WTC11 (cell line): Measurements from ENCODE around the gene ACIN1.

Experiments used
- ATF1 ChIP-seq: sonication (generic); formaldehyde crosslinking; IDR thresholded peaks from 2 replicates; pipeline ENCODE4 v1.8.1; 2023; ENCODE audit warnings: mild to moderate bottlenecking, moderate library complexity, missing genetic modification reagents
- ELF4 ChIP-seq: sonication (generic); formaldehyde crosslinking; IDR thresholded peaks from 2 replicates; pipeline ENCODE4 v1.8.1; 2022; ENCODE audit warnings: low read depth, mild to moderate bottlenecking, moderate library complexity, missing genetic modification reagents
- FOXP1 ChIP-seq: sonication (generic); formaldehyde crosslinking; IDR thresholded peaks from 2 replicates; pipeline ENCODE4 v1.8.0; 2022; ENCODE audit warnings: missing genetic modification reagents, mild to moderate bottlenecking, moderate library complexity, borderline replicate concordance
- JUN ChIP-seq: sonication (generic); formaldehyde crosslinking; IDR thresholded peaks from 2 replicates; pipeline ENCODE4 v1.8.0; 2023; ENCODE audit warnings: mild to moderate bottlenecking, missing genetic modification reagents
- TP53 ChIP-seq: sonication (generic); formaldehyde crosslinking; IDR thresholded peaks from 2 replicates; pipeline ENCODE4 v1.8.1; 2023; ENCODE audit warnings: mild to moderate bottlenecking, missing genetic modification reagents
- ZNF671 ChIP-seq: fragments of 250-450 bp; sonication (Bioruptor Pico); IDR thresholded peaks from 2 replicates; pipeline ENCODE4 v1.8.0; 2021; ENCODE audit warnings: mild to moderate bottlenecking
- TF ChIP-seq, protein P1 (sequence below): sonication (generic); formaldehyde crosslinking; IDR thresholded peaks from 2 replicates; pipeline ENCODE4 v1.8.0; 2022; ENCODE audit warnings: mild to moderate bottlenecking, missing genetic modification reagents
- TF ChIP-seq, protein P2 (sequence below): sonication (generic); formaldehyde crosslinking; conservative IDR thresholded peaks from 2 replicates; pipeline ENCODE4 v1.8.1; 2022; ENCODE audit warnings: mild to moderate bottlenecking, missing genetic modification reagents
- TF ChIP-seq, protein P3 (sequence below): fragments of 200-600 bp; IDR thresholded peaks from 2 replicates; pipeline ENCODE4 v1.8.0; 2022; ENCODE audit warnings: antibody characterized with exemption
- TF ChIP-seq, protein P4 (sequence below): fragments of 250-450 bp; sonication (Bioruptor Pico); IDR thresholded peaks from 2 replicates; pipeline ENCODE4 v2.1.2; 2022; ENCODE audit warnings: mild to moderate bottlenecking, moderate library complexity
- TF ChIP-seq, protein P5 (sequence below): sonication (generic); formaldehyde crosslinking; IDR thresholded peaks from 2 replicates; pipeline ENCODE4 v1.8.0; 2022; ENCODE audit warnings: missing genetic modification reagents

DNA sequence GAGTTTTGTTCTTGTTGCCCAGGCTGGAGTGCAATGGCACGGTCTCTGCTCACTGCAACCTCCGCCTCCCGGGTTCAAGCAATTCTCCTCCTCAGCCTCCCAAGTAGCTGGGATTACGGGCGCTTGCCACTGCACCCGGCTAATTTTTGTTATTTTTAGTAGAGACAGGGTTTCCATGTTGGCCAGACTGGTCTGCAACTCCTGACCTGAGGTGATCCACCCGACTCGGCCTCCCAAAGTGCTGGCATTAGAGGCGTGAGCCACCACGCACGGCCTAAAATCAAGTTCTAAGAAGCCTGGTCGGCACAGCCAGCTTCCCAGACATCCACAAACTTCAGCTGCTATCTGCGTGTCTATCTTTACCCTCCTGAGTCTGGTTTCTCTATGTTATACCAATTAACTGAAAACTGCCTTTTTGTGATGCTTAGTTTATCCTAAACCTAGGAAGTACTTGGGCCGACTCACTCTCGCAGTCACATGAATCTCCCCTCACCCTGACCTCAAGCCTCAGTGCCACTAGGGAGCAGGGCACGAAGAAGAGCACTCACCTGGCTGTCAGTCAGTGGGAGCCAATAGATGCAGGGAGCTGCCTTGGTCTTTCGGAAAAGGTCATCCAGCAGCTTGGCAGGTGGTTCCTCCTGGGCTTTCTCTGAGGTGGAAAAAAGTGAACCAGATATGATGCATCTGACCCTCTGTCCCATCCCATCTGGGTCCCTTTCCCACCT, 34.2 kb downstream of the ACIN1 start:
- TF ChIP-seq FOXP1 (CRISPR knock-in tag) (no peak), ELF4 (CRISPR knock-in tag) (no peak), ZNF671 (CRISPR knock-in tag) (no peak), JUN (no peak), ATF1 (no peak), TP53 (no peak)
- TF ChIP-seq, protein P1, sequence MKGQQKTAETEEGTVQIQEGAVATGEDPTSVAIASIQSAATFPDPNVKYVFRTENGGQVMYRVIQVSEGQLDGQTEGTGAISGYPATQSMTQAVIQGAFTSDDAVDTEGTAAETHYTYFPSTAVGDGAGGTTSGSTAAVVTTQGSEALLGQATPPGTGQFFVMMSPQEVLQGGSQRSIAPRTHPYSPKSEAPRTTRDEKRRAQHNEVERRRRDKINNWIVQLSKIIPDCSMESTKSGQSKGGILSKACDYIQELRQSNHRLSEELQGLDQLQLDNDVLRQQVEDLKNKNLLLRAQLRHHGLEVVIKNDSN: no peak
- TF ChIP-seq, protein P2, sequence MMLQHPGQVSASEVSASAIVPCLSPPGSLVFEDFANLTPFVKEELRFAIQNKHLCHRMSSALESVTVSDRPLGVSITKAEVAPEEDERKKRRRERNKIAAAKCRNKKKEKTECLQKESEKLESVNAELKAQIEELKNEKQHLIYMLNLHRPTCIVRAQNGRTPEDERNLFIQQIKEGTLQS (CRISPR knock-in tag): no peak
- TF ChIP-seq, protein P3, sequence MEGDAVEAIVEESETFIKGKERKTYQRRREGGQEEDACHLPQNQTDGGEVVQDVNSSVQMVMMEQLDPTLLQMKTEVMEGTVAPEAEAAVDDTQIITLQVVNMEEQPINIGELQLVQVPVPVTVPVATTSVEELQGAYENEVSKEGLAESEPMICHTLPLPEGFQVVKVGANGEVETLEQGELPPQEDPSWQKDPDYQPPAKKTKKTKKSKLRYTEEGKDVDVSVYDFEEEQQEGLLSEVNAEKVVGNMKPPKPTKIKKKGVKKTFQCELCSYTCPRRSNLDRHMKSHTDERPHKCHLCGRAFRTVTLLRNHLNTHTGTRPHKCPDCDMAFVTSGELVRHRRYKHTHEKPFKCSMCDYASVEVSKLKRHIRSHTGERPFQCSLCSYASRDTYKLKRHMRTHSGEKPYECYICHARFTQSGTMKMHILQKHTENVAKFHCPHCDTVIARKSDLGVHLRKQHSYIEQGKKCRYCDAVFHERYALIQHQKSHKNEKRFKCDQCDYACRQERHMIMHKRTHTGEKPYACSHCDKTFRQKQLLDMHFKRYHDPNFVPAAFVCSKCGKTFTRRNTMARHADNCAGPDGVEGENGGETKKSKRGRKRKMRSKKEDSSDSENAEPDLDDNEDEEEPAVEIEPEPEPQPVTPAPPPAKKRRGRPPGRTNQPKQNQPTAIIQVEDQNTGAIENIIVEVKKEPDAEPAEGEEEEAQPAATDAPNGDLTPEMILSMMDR: no peak
- TF ChIP-seq, protein P4, sequence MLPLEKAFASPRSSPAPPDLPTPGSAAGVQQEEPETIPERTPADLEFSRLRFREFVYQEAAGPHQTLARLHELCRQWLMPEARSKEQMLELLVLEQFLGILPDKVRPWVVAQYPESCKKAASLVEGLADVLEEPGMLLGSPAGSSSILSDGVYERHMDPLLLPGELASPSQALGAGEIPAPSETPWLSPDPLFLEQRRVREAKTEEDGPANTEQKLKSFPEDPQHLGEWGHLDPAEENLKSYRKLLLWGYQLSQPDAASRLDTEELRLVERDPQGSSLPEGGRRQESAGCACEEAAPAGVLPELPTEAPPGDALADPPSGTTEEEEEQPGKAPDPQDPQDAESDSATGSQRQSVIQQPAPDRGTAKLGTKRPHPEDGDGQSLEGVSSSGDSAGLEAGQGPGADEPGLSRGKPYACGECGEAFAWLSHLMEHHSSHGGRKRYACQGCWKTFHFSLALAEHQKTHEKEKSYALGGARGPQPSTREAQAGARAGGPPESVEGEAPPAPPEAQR (CRISPR knock-in tag): no peak
- TF ChIP-seq, protein P5, sequence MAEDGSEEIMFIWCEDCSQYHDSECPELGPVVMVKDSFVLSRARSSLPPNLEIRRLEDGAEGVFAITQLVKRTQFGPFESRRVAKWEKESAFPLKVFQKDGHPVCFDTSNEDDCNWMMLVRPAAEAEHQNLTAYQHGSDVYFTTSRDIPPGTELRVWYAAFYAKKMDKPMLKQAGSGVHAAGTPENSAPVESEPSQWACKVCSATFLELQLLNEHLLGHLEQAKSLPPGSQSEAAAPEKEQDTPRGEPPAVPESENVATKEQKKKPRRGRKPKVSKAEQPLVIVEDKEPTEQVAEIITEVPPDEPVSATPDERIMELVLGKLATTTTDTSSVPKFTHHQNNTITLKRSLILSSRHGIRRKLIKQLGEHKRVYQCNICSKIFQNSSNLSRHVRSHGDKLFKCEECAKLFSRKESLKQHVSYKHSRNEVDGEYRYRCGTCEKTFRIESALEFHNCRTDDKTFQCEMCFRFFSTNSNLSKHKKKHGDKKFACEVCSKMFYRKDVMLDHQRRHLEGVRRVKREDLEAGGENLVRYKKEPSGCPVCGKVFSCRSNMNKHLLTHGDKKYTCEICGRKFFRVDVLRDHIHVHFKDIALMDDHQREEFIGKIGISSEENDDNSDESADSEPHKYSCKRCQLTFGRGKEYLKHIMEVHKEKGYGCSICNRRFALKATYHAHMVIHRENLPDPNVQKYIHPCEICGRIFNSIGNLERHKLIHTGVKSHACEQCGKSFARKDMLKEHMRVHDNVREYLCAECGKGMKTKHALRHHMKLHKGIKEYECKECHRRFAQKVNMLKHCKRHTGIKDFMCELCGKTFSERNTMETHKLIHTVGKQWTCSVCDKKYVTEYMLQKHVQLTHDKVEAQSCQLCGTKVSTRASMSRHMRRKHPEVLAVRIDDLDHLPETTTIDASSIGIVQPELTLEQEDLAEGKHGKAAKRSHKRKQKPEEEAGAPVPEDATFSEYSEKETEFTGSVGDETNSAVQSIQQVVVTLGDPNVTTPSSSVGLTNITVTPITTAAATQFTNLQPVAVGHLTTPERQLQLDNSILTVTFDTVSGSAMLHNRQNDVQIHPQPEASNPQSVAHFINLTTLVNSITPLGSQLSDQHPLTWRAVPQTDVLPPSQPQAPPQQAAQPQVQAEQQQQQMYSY (CRISPR knock-in tag): no peak
